Adrenal gland (tissue), 12 donors: ENCODE results near the gene AKR1A1. TPM values are rescaled to one million over a fixed set of nuclear protein-coding genes. Genes with fewer than 3 reads are reported as not detected.
A peak's percentile ranks its signal among the peaks of the same experiment; 100 is the strongest.

Experiments used
- DNase-seq, 7 donors: peaks; one replicate each; pipeline ENCODE4 v3.0.0-alpha.2; 2019 to 2020
- H3K27ac ChIP-seq, 5 donors: fragments of 200-600 bp; sonication (generic) in 4 of 5; 1 replicate in 3 of 5; 2 replicates in 2 of 5; pipeline versions ENCODE4 v1.5.1 to v1.8.0; 2016 to 2020; ENCODE audit warnings: mild to moderate bottlenecking in 1 of 5
- H3K27me3 ChIP-seq: fragments of 200-600 bp; 2 replicates; pipeline ENCODE4 v1.8.0; 2021
- H3K36me3 ChIP-seq, 2 donors: fragments of 200-600 bp; replicated peaks in 1 of 2; 1 replicate in 1 of 2; 2 replicates in 1 of 2; pipeline versions ENCODE4 v1.5.1 to v1.8.0; 2018 to 2022
- H3K4me1 ChIP-seq, 2 donors: fragments of 200-600 bp; replicated peaks in 1 of 2; 1 replicate in 1 of 2; 2 replicates in 1 of 2; pipeline versions ENCODE4 v1.5.1 to v1.8.0; 2018 to 2021
- H3K4me3 ChIP-seq, 4 donors: fragments of 200-600 bp; sonication (generic) in 3 of 4; one replicate each; pipeline ENCODE4 v1.5.1; 2016 to 2018
- H3K9me3 ChIP-seq, 3 donors: fragments of 200-600 bp; sonication (generic) in 1 of 3; replicated peaks in 1 of 3; 1 replicate in 2 of 3; 2 replicates in 1 of 3; pipeline versions ENCODE4 v1.5.1 to v1.8.0; 2016 to 2021
- CTCF ChIP-seq, 6 experiments: fragments of 450-650 bp in 4 of 6; fragments of 200-600 bp in 2 of 6; sonication (generic) in 1 of 6; IDR thresholded peaks; 1 replicate in 5 of 6; 2 replicates in 1 of 6; pipeline versions ENCODE4 v1.5.1 to v1.8.0; 2016 to 2021; ENCODE audit warnings: antibody characterized with exemption in 6 of 6, mild to moderate bottlenecking in 2 of 6, moderate library complexity in 1 of 6
- POLR2A ChIP-seq, 2 donors: fragments of 450-650 bp; IDR thresholded peaks; one replicate each; pipeline ENCODE4 v1.6.1; 2017; ENCODE audit warnings: antibody characterized with exemption in 2 of 2, mild to moderate bottlenecking in 2 of 2, moderate library complexity in 1 of 2
- WGBS, 4 donors: extraction: QIAGEN DNeasy Blood & Tissue Kit in 2 of 4; methylation state at CpG; one replicate each; pipeline versions ENCODE4 v1.1.5 to v1.1.7; 2013 to 2017; 5-methylcytosine and 5-hydroxymethylcytosine counted together
- intact Hi-C, 2 donors: fragments of 100-400 bp; cut with DNase I; formaldehyde crosslinking; loops; one replicate each; pipeline versions ENCODE4 v1.14.1 to v1.15.0; 2022 to 2023
- polyA plus RNA-seq, 3 donors: library from polyadenylated mRNA; stranded (reverse); fragments of 200-250 nt in 2 of 3; fragments of 350-450 nt in 1 of 3; fragmentation: Illumina TruSeq in 1 of 3; extraction: RNeasy Lipid Tissue Mini Kit (QIAGEN cat#74804) in 1 of 3; gene quantifications; one replicate each; pipeline ENCODE4 v1.2.3, GENCODE V29; 2013 to 2014
- total RNA-seq, 9 donors: library from RNA; depleted of rRNA in 4 of 9; stranded (reverse); fragments of >200 nt in 4 of 9; fragments of 120-200 nt in 1 of 9; fragmentation: NEBNext Ultra II Directional in 1 of 9; extraction: Animal tissue kit (Norgen Biotek cat#: 25700) in 1 of 9; gene quantifications; one replicate each; pipeline versions ENCODE4 v1.1.0 to v1.2.4, GENCODE V29; 2013 to 2023
- donor health status: healthy with polysubstance abuse.
- donor health status: Bipolar disorder and iron deficiency.
- donor health status: DM: yes; HTN: yes; CAD: no.
- donor health status: DM: no; HTN: no; CAD: no.
- donor health status: DM: no; HTN: no; CAD: no.
- donor health status: DM: yes; HTN: yes; CAD: no.

The AKR1A1 gene
- total and polyA plus RNA-seq, 12 donors = 85.6 to 199 (median 119) TPM

GRCh38 chr1:45503462-45504360 lies 46.9 kb upstream of the AKR1A1 start:
- intact Hi-C loops = no loop called here
- Histone ChIP-seq H3K36me3 (no peaks in the 10 kb centered on the region), H3K4me3 (no peak overlapping the region), H3K27me3 (no peaks in the 10 kb centered on the region), H3K4me1 (peaks cover 0 to 20% of the 10 kb centered on the region in 2 donors), H3K9me3 (no peaks in the 10 kb centered on the region), H3K27ac (no peak overlapping the region)
- WGBS, 4 donors = 93 to 95% (median 94%) methylated on average over 14 of the region's 14 CpGs
- TF ChIP-seq CTCF (IDR thresholded peaks at IDR 0.05) (no peak), POLR2A (IDR thresholded peaks at IDR 0.05) (no peak)
- DNase-seq = peak in 1 of 7 donors; percentile 44

- peaks cover 0 to 9% of the 10 kb centered on the region in 2 donors for H3K4me1 ChIP-seq
- H3K27me3 ChIP-seq = no peaks in the 10 kb centered on the region
- peaks cover 0 to 30% of the 10 kb centered on the region in 2 donors for H3K36me3 ChIP-seq
- intact Hi-C loops = no loop called here
- TF ChIP-seq POLR2A (IDR thresholded peaks at IDR 0.05) (no peak), CTCF (IDR thresholded peaks at IDR 0.05) (no peak)
- no peaks in the 10 kb centered on the region for H3K9me3 ChIP-seq
- 85 to 96% (median 93%) methylated on average over 5 to 6 of the region's 6 CpGs for WGBS, 4 donors
- no peak for DNase-seq
- H3K4me3 ChIP-seq = no peak overlapping the region
- no peak overlapping the region for H3K27ac ChIP-seq
Measured at GRCh38 chr1:45507195-45507594, 43.4 kb upstream of the AKR1A1 start.

GRCh38 chr1:45507893-45508292 lies 42.7 kb upstream of the AKR1A1 start:
- no peaks in the 10 kb centered on the region for H3K9me3 ChIP-seq
- no peak overlapping the region for H3K27ac ChIP-seq
- DNase-seq = no peak
- no peak overlapping the region for H3K4me3 ChIP-seq
- H3K4me1 ChIP-seq = peaks cover 0 to 11% of the 10 kb centered on the region in 2 donors
- no peaks in the 10 kb centered on the region for H3K27me3 ChIP-seq
- TF ChIP-seq POLR2A (IDR thresholded peaks at IDR 0.05) (no peak), CTCF (IDR thresholded peaks at IDR 0.05) (no peak)
- 92 to 96% (median 93%) methylated on average over 4 of the region's 4 CpGs for WGBS, 4 donors
- H3K36me3 ChIP-seq = peaks cover 0 to 37% of the 10 kb centered on the region in 2 donors
- intact Hi-C loops = no loop called here

GRCh38 chr1:45508295-45509151 lies 42.1 kb upstream of the AKR1A1 start:
- no peak overlapping the region for H3K27ac ChIP-seq
- intact Hi-C loops = no loop called here
- DNase-seq = peak in 1 of 7 donors; percentile 52
- 81 to 85% (median 83%) methylated on average over 15 of the region's 15 CpGs for WGBS, 4 donors
- H3K36me3 ChIP-seq = peaks cover 0 to 44% of the 10 kb centered on the region in 2 donors
- no peaks in the 10 kb centered on the region for H3K9me3 ChIP-seq
- H3K4me1 ChIP-seq = peaks cover 0 to 14% of the 10 kb centered on the region in 2 donors
- TF ChIP-seq CTCF (IDR thresholded peaks at IDR 0.05) (peak in 2 of 6 experiments; percentile 13 to 18), POLR2A (IDR thresholded peaks at IDR 0.05) (no peak)
- H3K27me3 ChIP-seq = no peaks in the 10 kb centered on the region
- no peak overlapping the region for H3K4me3 ChIP-seq
